GM12872 (cell line): ENCODE results near the gene MED25.

Source experiments
- CTCF ChIP-seq: IDR thresholded peaks from 3 replicates; pipeline ENCODE4 v1.5.1; 2011; ENCODE audit warnings: low read depth, mild to moderate bottlenecking, low read length, moderate library complexity; ENCODE audit not compliant: insufficient read depth

Gene MED25

DNA sequence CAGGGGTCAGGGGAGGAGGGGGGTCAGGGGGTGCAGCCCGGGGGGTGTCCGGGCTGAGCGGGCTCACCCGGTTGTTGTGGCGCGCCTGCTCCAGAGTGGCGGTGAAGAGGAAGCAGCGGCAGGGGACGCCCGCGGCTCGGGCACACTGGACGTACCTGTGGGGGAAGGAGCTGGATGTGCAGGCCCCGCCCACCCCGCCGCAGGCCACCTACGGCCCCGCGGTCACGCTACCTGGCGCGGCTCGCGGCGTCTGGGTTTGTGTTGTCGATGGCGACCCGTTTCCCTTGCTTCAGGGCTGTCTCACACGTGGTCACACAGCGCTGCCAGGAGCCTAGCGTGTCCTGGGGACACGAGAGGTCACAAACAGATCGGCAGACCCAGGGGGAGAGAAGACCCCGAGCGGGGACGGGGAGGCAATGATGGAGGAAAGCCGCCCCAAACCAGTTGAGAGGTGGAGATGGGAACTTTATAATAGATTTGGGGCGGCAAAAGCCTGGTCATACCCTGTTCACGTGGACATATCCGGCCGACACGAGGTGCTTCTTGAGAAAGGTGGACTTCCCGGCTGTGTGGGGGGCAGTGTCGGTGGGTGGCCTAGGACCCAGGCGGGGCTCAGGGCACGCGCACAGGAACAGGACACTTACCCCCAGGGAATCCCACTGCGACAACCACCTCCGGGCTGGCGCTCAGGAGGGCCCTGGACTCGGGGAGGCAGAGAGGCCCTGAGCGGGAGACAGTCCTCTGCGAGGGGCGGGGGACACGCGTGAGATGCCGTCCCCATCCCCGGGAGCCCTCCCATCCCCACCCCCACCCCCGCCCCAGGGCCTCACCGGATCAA, 43.7 kb downstream of the MED25 start:
- no peak for TF ChIP-seq CTCF

- TF ChIP-seq CTCF = peak; percentile 20; the same call in 1 of the 3 replicates
Measured at GRCh38 chr19:49862391-49863253, 44.5 kb downstream of the MED25 start.

DNA sequence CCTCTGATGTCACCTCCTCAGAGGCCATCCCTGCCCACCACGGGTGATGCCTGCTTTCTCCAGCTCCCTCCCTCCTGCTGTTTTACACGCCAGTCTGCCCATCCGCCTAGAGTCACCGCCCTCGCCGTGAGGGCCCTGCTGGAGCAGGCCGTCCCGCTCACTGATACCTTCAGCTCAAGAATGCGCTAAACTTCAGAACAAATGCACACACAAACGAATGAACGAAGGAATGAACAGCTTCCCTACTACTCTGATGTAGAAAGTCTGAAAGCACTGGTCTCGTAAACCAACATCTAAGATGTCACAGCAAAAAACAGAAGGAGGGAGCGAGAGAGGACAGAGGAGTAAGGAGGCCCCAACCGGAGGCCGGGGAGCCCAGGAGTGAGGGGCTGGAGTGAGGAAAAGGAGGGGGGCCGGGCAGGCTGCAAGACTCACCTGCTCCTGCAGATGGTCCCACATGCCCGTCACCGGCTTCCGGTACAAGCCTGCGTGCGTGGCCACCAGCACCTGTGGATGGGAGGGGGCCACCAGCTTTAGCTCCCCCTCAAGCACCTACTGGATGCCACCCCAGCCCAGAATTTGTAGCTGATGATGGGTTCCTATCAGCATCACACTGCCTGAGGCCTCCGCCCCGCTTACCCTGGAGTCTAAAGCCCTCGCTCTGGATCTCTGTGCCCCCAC, 45.3 kb downstream of the MED25 start:
- TF ChIP-seq CTCF = no peak

GRCh38 chr19:49863935-49864320, 45.8 kb downstream of the MED25 start:
- no peak for TF ChIP-seq CTCF

DNA sequence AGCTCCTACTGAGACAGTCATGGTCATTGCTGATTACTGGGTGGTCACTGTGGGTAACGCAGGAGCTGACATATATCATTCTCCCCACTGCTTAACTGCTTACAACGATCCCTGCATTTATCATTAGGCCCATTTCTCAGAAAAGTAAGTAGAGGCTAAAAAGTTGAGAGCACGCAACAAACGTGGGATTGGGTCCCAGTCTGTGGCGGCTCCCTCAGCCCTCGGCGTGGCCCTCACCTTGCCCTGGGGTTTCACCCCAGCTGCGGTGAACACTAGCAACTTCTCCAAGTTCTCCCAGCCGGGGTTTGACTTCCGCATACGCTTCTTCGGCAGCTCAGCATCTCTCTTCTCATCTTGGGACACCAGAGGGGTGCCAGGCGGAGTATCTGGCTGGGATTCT, 46.8 kb downstream of the MED25 start:
- TF ChIP-seq CTCF = no peak

- no peak for TF ChIP-seq CTCF
Measured at GRCh38 chr19:49866933-49867782, 49.1 kb downstream of the MED25 start, which contains the start of gene PNKP. PNKP (minus strand) TSS chr19:49867576; CDS start chr19:49867204, 372 bp downstream.
